ENCODE measurements around the gene KIAA1958.

DNA sequence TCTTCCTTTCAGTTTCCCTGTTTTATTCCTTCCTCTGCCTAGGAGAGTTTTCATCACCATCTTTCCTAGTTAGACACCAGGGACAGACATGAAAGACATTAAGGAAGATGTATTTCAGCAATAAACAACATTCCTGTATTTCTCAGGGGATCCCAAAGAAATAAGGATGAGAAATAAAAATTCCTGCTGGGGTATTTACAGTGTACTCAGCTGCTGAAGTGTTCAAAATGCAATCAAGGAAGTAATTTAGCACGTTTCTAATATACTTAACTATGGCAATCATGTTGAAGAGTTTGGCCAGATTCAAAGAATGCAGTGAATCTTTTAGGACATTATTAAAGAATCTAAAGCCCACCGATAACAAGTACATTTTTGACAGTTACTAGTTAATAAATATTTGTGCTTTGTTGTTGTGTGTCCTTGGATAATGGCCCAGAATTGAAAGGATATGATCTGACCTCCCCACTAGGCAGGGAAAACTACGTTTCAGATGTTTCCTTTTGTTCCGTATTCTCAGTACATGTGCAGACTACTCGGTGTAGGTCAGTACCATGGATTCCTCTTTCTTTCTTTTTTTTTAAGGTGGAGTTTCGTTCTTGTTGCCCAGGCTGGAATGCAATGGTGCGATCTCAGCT, 184.5 kb downstream of the KIAA1958 start:
- no peak for TF ChIP-seq BACH1 (IDR thresholded peaks at IDR 0.05; ENCODE audit: low read length)
- no peak for TF ChIP-seq YY1 (IDR thresholded peaks at IDR 0.05; ENCODE audit: low read depth, low read length)
- no peak for TF ChIP-seq GABPA (IDR thresholded peaks at IDR 0.05; ENCODE audit: borderline replicate concordance, insufficient read depth, low read length)
- TF ChIP-seq CTCF (IDR thresholded peaks at IDR 0.05; ENCODE audit: control extremely low read depth in 1 of 3, insufficient read depth in 1 of 3, low read depth in 1 of 3, low read length in 3 of 3): no peak
- TF ChIP-seq POLR2A (IDR thresholded peaks at IDR 0.05; ENCODE audit: control extremely low read depth in 1 of 2, low read depth in 2 of 2, low read length in 2 of 2): no peak
- no peak for TF ChIP-seq EGR1 (IDR thresholded peaks at IDR 0.05; ENCODE audit: borderline replicate concordance, low read depth, low read length)
- TF ChIP-seq POLR2AphosphoS5 (IDR thresholded peaks at IDR 0.05; ENCODE audit: low read depth, low read length): no peak
- TF ChIP-seq ZNF274 (IDR thresholded peaks at IDR 0.05; ENCODE audit: borderline replicate concordance, extremely low read depth, low read length): no peak
- no peak for TF ChIP-seq SRF (IDR thresholded peaks at IDR 0.05; ENCODE audit: low read depth, low read length)
- TF ChIP-seq GTF2F1 (IDR thresholded peaks at IDR 0.05; ENCODE audit: borderline replicate concordance, low read depth, low read length): no peak
- TF ChIP-seq EZH2 (IDR thresholded peaks at IDR 0.05; ENCODE audit: low read depth, low read length, severe bottlenecking): no peak

All from H1 (cell line).